A549 (cell line): ENCODE measurements around the gene ELF3. TPM values are rescaled to one million over a fixed set of nuclear protein-coding genes. Genes with fewer than 3 reads are reported as not detected.
"Not testable (repeated sequence)": the region's sequence is repeated elsewhere in the genome, so short reads cannot be mapped to it uniquely, and the experiment has no call there.

Source experiments
- ATAC-seq, 2 experiments: fragments of 200-7000 bp in 1 of 2; fragments of >200 bp in 1 of 2; cut with Nextera tagmentation in 1 of 2; cut with Tn5 transposase in 1 of 2; 3 replicates each; pipeline versions ENCODE4 v1.8.0 to v1.9.1; 2018 to 2020; ENCODE audit warnings: mild to moderate bottlenecking in 1 of 2, moderate library complexity in 1 of 2
- CTCF ChIA-PET: fragments of 300-600 bp; sonication (Branson Sonifier 250); formaldehyde crosslinking; extraction: SDS; loops from one replicate; lab custom pipeline; 2021; ENCODE audit warnings: antibody characterized with exemption, inconsistent platforms; lab: Yijun Ruan, JAX
- POLR2A ChIA-PET: fragments of 350-600 bp; formaldehyde crosslinking; extraction: SDS; loops from one replicate; lab custom pipeline; 2021; ENCODE audit warnings: antibody characterized with exemption, inconsistent platforms; lab: Yijun Ruan, JAX
- DNase-seq, 2 experiments: peaks; one replicate each; pipeline versions ENCODE4 v3.0.0 to v3.0.0-alpha.2; 2011 to 2016; ENCODE audit warnings: low read depth in 1 of 2, low spot score in 1 of 2
- FAIRE-seq: peaks from 2 replicates; lab custom pipeline; 2011; peaks lifted over from hg19 to GRCh38; lab: Jason Lieb, UNC
- H3K27ac ChIP-seq, 2 experiments: fragments of >200 bp; sonication (Bioruptor Twin); formaldehyde crosslinking; 3 replicates each; pipeline ENCODE4 v1.5.1; 2016 to 2017
- H3K4me1 ChIP-seq: fragments of >200 bp; sonication (Bioruptor Twin); formaldehyde crosslinking; 3 replicates; pipeline ENCODE4 v1.6.1; 2016
- H3K4me2 ChIP-seq: fragments of >200 bp; sonication (Bioruptor Twin); formaldehyde crosslinking; 3 replicates; pipeline ENCODE4 v1.6.1; 2016
- H3K4me3 ChIP-seq: fragments of >200 bp; sonication (Bioruptor Twin); formaldehyde crosslinking; 3 replicates; pipeline ENCODE4 v1.5.1; 2016
- H3K9me3 ChIP-seq: fragments of >200 bp; sonication (Bioruptor Twin); formaldehyde crosslinking; 3 replicates; pipeline ENCODE4 v1.6.1; 2016
- CEBPB ChIP-seq, 2 experiments: fragments of >200 bp in 1 of 2; sonication (Bioruptor Twin) in 1 of 2; formaldehyde crosslinking in 1 of 2; IDR thresholded peaks; 2 replicates each; pipeline ENCODE4 v1.6.1; 2012 to 2016
- CHD2 ChIP-seq: fragments of 150-350 bp; IDR thresholded peaks from 2 replicates; pipeline ENCODE4 v1.6.1; 2014; ENCODE audit warnings: low read length; ENCODE audit not compliant: partially characterized antibody
- EHF ChIP-seq: fragments of 250-450 bp; sonication (Bioruptor Pico); IDR thresholded peaks from 2 replicates; pipeline ENCODE4 v1.5.0; 2020; ENCODE audit warnings: mild to moderate bottlenecking
- EHMT2 ChIP-seq: fragments of 200-600 bp; sonication (generic); IDR thresholded peaks from 2 replicates; pipeline ENCODE4 v1.6.1; 2016; ENCODE audit warnings: antibody characterized with exemption, low read depth, mild to moderate bottlenecking, moderate library complexity
- EP300 ChIP-seq, 2 experiments: fragments of >200 bp; sonication (Bioruptor Twin); formaldehyde crosslinking; IDR thresholded peaks; 2 replicates in 1 of 2; 3 replicates in 1 of 2; pipeline ENCODE4 v1.6.1; 2016 to 2017
- ESRRA ChIP-seq: fragments of 150-350 bp; IDR thresholded peaks from 2 replicates; pipeline ENCODE4 v1.6.1; 2014; ENCODE audit warnings: mild to moderate bottlenecking, low read length, borderline replicate concordance
- FOSB ChIP-seq: fragments of 250-450 bp; sonication (Bioruptor Pico); IDR thresholded peaks from 2 replicates; pipeline ENCODE4 v1.5.0; 2020; ENCODE audit warnings: mild to moderate bottlenecking, moderate library complexity
- FOSL2 ChIP-seq, 2 experiments: fragments of 450-650 bp in 1 of 2; fragments of >200 bp in 1 of 2; sonication (Bioruptor Twin) in 1 of 2; formaldehyde crosslinking; IDR thresholded peaks; 2 replicates each; pipeline versions ENCODE4 v1.5.0 to v1.6.1; 2016 to 2020; ENCODE audit warnings: mild to moderate bottlenecking in 1 of 2, moderate library complexity in 1 of 2
- FOXS1 ChIP-seq: fragments of 250-450 bp; sonication (Bioruptor Pico); IDR thresholded peaks from 2 replicates; pipeline ENCODE4 v1.5.0; 2020; ENCODE audit warnings: mild to moderate bottlenecking, moderate library complexity
- HDAC2 ChIP-seq: fragments of 200-600 bp; sonication (generic); IDR thresholded peaks from 2 replicates; pipeline ENCODE4 v1.6.1; 2016
- HEYL ChIP-seq: fragments of 250-450 bp; sonication (Bioruptor Pico); IDR thresholded peaks from 2 replicates; pipeline ENCODE4 v1.8.0; 2021; ENCODE audit warnings: mild to moderate bottlenecking, moderate library complexity
- KDM1A ChIP-seq: fragments of 200-600 bp; sonication (generic); IDR thresholded peaks from 2 replicates; pipeline ENCODE4 v1.6.1; 2016; ENCODE audit warnings: low read depth, mild to moderate bottlenecking
- KDM5A ChIP-seq: fragments of 200-600 bp; sonication (generic); IDR thresholded peaks from 2 replicates; pipeline ENCODE4 v1.6.1; 2016; ENCODE audit warnings: antibody characterized with exemption, mild to moderate bottlenecking
- MAFK ChIP-seq: fragments of 450-650 bp; IDR thresholded peaks from 2 replicates; pipeline ENCODE4 v1.6.1; 2014; ENCODE audit not compliant: partially characterized antibody
- MAZ ChIP-seq: fragments of 150-350 bp; IDR thresholded peaks from 2 replicates; pipeline ENCODE4 v1.6.1; 2014; ENCODE audit warnings: antibody characterized with exemption, low read depth, low read length, borderline replicate concordance
- NR3C1 ChIP-seq: fragments of >200 bp; sonication (Bioruptor Twin); formaldehyde crosslinking; IDR thresholded peaks from 3 replicates; pipeline ENCODE4 v1.6.1; 2017
- RAD21 ChIP-seq, 2 experiments: fragments of >200 bp in 1 of 2; sonication (Bioruptor Twin) in 1 of 2; formaldehyde crosslinking in 1 of 2; IDR thresholded peaks in 1 of 2; conservative IDR thresholded peaks in 1 of 2; 2 replicates in 1 of 2; 3 replicates in 1 of 2; pipeline ENCODE4 v1.6.1; 2012 to 2018; ENCODE audit warnings: inconsistent platforms in 1 of 2
- RNF2 ChIP-seq: fragments of 200-600 bp; sonication (generic); IDR thresholded peaks from 2 replicates; pipeline ENCODE4 v1.6.1; 2016; ENCODE audit warnings: low read depth, mild to moderate bottlenecking, antibody characterized with exemption, moderate library complexity, borderline replicate concordance
- SREBF2 ChIP-seq: fragments of 450-650 bp; IDR thresholded peaks from 2 replicates; pipeline ENCODE4 v1.6.1; 2014; ENCODE audit warnings: mild to moderate bottlenecking, moderate library complexity
- TFCP2L1 ChIP-seq: fragments of 250-450 bp; sonication (Bioruptor Pico); IDR thresholded peaks from 2 replicates; pipeline ENCODE4 v1.5.0; 2021; ENCODE audit warnings: mild to moderate bottlenecking
- TP53 ChIP-seq: fragments of 250-450 bp; sonication (Bioruptor Pico); IDR thresholded peaks from 2 replicates; pipeline ENCODE4 v1.5.0; 2021; ENCODE audit warnings: mild to moderate bottlenecking, moderate library complexity
- ZNF302 ChIP-seq: fragments of 250-450 bp; sonication (Bioruptor Pico); IDR thresholded peaks from 2 replicates; pipeline ENCODE4 v1.9.0; 2021; ENCODE audit warnings: inconsistent platforms, mild to moderate bottlenecking, moderate library complexity
- ZSCAN20 ChIP-seq: fragments of 250-450 bp; sonication (Bioruptor Pico); IDR thresholded peaks from 2 replicates; pipeline ENCODE4 v1.8.0; 2022; ENCODE audit warnings: mild to moderate bottlenecking, moderate library complexity
- WGBS: methylation state at CpG from one replicate; pipeline ENCODE4 v1.1.6; 2017; ENCODE audit errors: missing lambda C conversion rate; 5-methylcytosine and 5-hydroxymethylcytosine counted together
- polyA plus RNA-seq, 4 experiments: library from polyadenylated mRNA; depleted of rRNA in 3 of 4; stranded (reverse); fragments of >200 nt; fragmentation: RNase III in 1 of 4; extraction: RNeasy Plus Mini Kit Qiagen cat#74134 plus additional on column Dnase treatment in 1 of 4; gene quantifications; 2 replicates in 3 of 4; 3 replicates in 1 of 4; pipeline ENCODE4 v1.2.3, GENCODE V29; 2011 to 2017
- TF ChIP-seq, protein P1 (sequence below): fragments of 450-650 bp; IDR thresholded peaks from 2 replicates; pipeline ENCODE4 v1.6.1; 2014; ENCODE audit warnings: antibody characterized with exemption
- TF ChIP-seq, protein P2 (sequence below): fragments of >200 bp; sonication (Bioruptor Twin); formaldehyde crosslinking; IDR thresholded peaks from 3 replicates; pipeline ENCODE4 v1.6.1; 2016
- TF ChIP-seq, protein P3 (sequence below): fragments of 250-450 bp; sonication (Bioruptor Pico); IDR thresholded peaks from 2 replicates; pipeline ENCODE4 v1.5.0; 2020; ENCODE audit warnings: low read depth, mild to moderate bottlenecking, moderate library complexity
- TF ChIP-seq, protein P4 (sequence below): fragments of 200-600 bp; sonication (generic); IDR thresholded peaks from 2 replicates; pipeline ENCODE4 v1.6.1; 2016; ENCODE audit warnings: antibody characterized with exemption, mild to moderate bottlenecking, moderate library complexity
- TF ChIP-seq, protein P5 (sequence below): fragments of >200 bp; sonication (Bioruptor Twin); formaldehyde crosslinking; IDR thresholded peaks from 2 replicates; pipeline ENCODE4 v1.6.1; 2016

The ELF3 gene
- polyA plus RNA-seq, 2 of the 4 experiments (the other 2 are of a cell fraction) = 180 to 334 TPM

DNA sequence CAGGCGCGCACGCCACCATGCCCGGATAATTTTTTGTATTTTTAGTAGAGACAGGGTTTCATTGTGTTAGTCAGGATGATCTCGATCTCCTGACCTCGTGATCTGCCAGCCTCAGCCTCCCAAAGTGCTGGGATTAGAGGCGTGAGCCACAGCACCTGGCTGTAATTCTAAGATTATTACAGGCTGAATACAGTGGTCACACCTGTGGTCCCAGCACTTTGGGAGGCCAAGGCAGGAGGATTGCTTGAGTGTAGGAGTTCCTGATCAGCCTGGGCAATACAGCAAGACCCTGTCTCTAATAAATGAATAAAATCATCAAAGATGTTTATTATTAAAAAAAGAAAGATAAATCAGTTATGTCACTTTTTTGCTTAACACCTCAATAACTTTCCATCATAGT is 52.2 kb downstream of the ELF3 start:
- WGBS = 90% methylated on average over 7 of the region's 7 CpGs
- POLR2A ChIA-PET = interaction anchor here (0.6 to 1.4 kb wide), 2 partner anchors 43 to 52 kb away, joined by 3 to 11 read pairs; partner anchors contain the start of gene ELF3
- not testable (repeated sequence) for ATAC-seq, H3K4me3 ChIP-seq, FAIRE-seq, H3K9me3 ChIP-seq, DNase-seq
- CTCF ChIA-PET = interaction anchor here (1.1 kb wide), 1 partner anchor 56 kb away, joined by 3 read pairs; no protein-coding TSS in a partner anchor
- TF ChIP-seq TP53 (CRISPR knock-in tag) (0 out of 2 replicates have a peak, but pooled peaks have one; percentile 44), ZSCAN20 (CRISPR knock-in tag) (peak; percentile 16; the same call in 1 of the 2 replicates), TFCP2L1 (0 out of 2 replicates have a peak, but pooled peaks have one; percentile 81), EHF (peak; percentile 63; the same call in 1 of the 2 replicates)
- Histone ChIP-seq H3K27ac (peak overlapping the region; percentile 97 to 98), H3K4me2 (peak overlapping the region; percentile 54), H3K4me1 (peaks cover 75% of the 10 kb centered on the region)

GRCh38 chr1:202063093-202063492 is 52.7 kb downstream of the ELF3 start:
- ChIA-PET CTCF (interaction anchor here (0.6 to 1.1 kb wide), 3 partner anchors 32 to 297 kb away, joined by 3 to 5 read pairs (median 3); no protein-coding TSS in a partner anchor), POLR2A (interaction anchor here (0.6 to 1.4 kb wide), 2 partner anchors 43 to 53 kb away, joined by 3 to 11 read pairs; partner anchors contain the start of gene ELF3)
- WGBS = 0% methylated on average over 1 of the region's 1 CpG
- Histone ChIP-seq H3K27ac (peak overlapping the region; percentile 97 to 98), H3K4me3 (no peak overlapping the region), H3K4me1 (peaks cover 74% of the 10 kb centered on the region), H3K9me3 (no peaks in the 10 kb centered on the region), H3K4me2 (peak overlapping the region; percentile 54)
- DNase-seq = peak in 1 of 2 experiments; percentile 95
- peak; percentile 47 to 55 for ATAC-seq
- FAIRE-seq = no peak
- TF ChIP-seq, protein P1, sequence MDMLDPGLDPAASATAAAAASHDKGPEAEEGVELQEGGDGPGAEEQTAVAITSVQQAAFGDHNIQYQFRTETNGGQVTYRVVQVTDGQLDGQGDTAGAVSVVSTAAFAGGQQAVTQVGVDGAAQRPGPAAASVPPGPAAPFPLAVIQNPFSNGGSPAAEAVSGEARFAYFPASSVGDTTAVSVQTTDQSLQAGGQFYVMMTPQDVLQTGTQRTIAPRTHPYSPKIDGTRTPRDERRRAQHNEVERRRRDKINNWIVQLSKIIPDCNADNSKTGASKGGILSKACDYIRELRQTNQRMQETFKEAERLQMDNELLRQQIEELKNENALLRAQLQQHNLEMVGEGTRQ = no peak
- TF ChIP-seq, protein P2, sequence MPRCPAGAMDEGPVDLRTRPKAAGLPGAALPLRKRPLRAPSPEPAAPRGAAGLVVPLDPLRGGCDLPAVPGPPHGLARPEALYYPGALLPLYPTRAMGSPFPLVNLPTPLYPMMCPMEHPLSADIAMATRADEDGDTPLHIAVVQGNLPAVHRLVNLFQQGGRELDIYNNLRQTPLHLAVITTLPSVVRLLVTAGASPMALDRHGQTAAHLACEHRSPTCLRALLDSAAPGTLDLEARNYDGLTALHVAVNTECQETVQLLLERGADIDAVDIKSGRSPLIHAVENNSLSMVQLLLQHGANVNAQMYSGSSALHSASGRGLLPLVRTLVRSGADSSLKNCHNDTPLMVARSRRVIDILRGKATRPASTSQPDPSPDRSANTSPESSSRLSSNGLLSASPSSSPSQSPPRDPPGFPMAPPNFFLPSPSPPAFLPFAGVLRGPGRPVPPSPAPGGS = no peak
- TF ChIP-seq ZNF302 (no peak), EP300 (IDR thresholded peaks at IDR 0.05) (peak; percentile 64 to 76; a peak in 3 of 5 replicates), RAD21 (conservative IDR thresholded peaks at IDR 0.05 in 1 of 2, IDR thresholded peaks at IDR 0.05 in 1 of 2) (0 out of 5 replicates have a peak, but pooled peaks of 1 of the 2 experiments have one; percentile 24), RNF2 (no peak), TFCP2L1 (no peak), MAZ (0 out of 2 replicates have a peak, but pooled peaks have one; percentile 62), CHD2 (no peak), SREBF2 (no peak), CEBPB (IDR thresholded peaks at IDR 0.05) (peak in 1 of 2 experiments; percentile 33; a peak in 1 of 4 replicates), KDM5A (no peak), FOSB (CRISPR knock-in tag) (no peak), MAFK (peak; percentile 94), KDM1A (no peak), EHMT2 (no peak), ESRRA (no peak), HDAC2 (no peak), FOSL2 (IDR thresholded peaks at IDR 0.05) (no peak), FOSL2 (CRISPR knock-in tag; IDR thresholded peaks at IDR 0.05) (peak; percentile 94), NR3C1 (no peak), FOXS1 (peak; percentile 74; the same call in 1 of the 2 replicates), HEYL (CRISPR knock-in tag) (no peak), ZSCAN20 (CRISPR knock-in tag) (no peak)
- TF ChIP-seq, protein P3, sequence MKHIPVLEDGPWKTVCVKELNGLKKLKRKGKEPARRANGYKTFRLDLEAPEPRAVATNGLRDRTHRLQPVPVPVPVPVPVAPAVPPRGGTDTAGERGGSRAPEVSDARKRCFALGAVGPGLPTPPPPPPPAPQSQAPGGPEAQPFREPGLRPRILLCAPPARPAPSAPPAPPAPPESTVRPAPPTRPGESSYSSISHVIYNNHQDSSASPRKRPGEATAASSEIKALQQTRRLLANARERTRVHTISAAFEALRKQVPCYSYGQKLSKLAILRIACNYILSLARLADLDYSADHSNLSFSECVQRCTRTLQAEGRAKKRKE (CRISPR knock-in tag) = no peak
- TF ChIP-seq, protein P4, sequence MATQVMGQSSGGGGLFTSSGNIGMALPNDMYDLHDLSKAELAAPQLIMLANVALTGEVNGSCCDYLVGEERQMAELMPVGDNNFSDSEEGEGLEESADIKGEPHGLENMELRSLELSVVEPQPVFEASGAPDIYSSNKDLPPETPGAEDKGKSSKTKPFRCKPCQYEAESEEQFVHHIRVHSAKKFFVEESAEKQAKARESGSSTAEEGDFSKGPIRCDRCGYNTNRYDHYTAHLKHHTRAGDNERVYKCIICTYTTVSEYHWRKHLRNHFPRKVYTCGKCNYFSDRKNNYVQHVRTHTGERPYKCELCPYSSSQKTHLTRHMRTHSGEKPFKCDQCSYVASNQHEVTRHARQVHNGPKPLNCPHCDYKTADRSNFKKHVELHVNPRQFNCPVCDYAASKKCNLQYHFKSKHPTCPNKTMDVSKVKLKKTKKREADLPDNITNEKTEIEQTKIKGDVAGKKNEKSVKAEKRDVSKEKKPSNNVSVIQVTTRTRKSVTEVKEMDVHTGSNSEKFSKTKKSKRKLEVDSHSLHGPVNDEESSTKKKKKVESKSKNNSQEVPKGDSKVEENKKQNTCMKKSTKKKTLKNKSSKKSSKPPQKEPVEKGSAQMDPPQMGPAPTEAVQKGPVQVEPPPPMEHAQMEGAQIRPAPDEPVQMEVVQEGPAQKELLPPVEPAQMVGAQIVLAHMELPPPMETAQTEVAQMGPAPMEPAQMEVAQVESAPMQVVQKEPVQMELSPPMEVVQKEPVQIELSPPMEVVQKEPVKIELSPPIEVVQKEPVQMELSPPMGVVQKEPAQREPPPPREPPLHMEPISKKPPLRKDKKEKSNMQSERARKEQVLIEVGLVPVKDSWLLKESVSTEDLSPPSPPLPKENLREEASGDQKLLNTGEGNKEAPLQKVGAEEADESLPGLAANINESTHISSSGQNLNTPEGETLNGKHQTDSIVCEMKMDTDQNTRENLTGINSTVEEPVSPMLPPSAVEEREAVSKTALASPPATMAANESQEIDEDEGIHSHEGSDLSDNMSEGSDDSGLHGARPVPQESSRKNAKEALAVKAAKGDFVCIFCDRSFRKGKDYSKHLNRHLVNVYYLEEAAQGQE = no peak
- TF ChIP-seq, protein P5, sequence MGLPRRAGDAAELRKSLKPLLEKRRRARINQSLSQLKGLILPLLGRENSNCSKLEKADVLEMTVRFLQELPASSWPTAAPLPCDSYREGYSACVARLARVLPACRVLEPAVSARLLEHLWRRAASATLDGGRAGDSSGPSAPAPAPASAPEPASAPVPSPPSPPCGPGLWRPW = no peak
